Caco-2 (cell line): Measurements from ENCODE around the gene LCN12. TPM values are rescaled to one million over a fixed set of nuclear protein-coding genes. Genes with fewer than 3 reads are reported as not detected.

Experiments
- BruUV-seq: library from RNA; stranded (reverse); fragments of 400-500 nt; replicated peaks from 2 replicates; lab custom pipeline; 2021; lab: Mats Ljungman, UMichigan
- CTCF ChIA-PET: fragments of 300-600 bp; sonication (Branson Sonifier 250); formaldehyde crosslinking; loops from one replicate; lab custom pipeline; 2022; ENCODE audit warnings: antibody characterized with exemption; lab: Charles Lee
- POLR2A ChIA-PET: fragments of 300-600 bp; sonication (Branson Sonifier 250); formaldehyde crosslinking; loops from one replicate; lab custom pipeline; 2022; ENCODE audit warnings: antibody characterized with exemption; lab: Charles Lee
- DNase-seq, 2 experiments: peaks; one replicate each; pipeline versions ENCODE4 v3.0.0 to v3.0.0-alpha.2; 2020 to 2022
- H3K27me3 ChIP-seq: replicated peaks from 2 replicates; pipeline ENCODE4 v1.6.0; 2011; ENCODE audit warnings: low read length; ENCODE audit not compliant: control insufficient read depth, insufficient read depth
- H3K36me3 ChIP-seq: 2 replicates; pipeline ENCODE4 v1.5.1; 2011; ENCODE audit warnings: low read length; ENCODE audit not compliant: control insufficient read depth, insufficient read depth
- H3K4me1 ChIP-seq: fragments of 250-450 bp; sonication (Bioruptor Pico); 2 replicates; pipeline ENCODE4 v1.5.1; 2020; ENCODE audit warnings: mild to moderate bottlenecking
- H3K4me3 ChIP-seq: 2 replicates; pipeline ENCODE4 v1.5.1; 2011; ENCODE audit warnings: low read depth, mild to moderate bottlenecking, control low read depth, low read length
- H3K9me3 ChIP-seq: fragments of 250-450 bp; sonication (Bioruptor Pico); 2 replicates; pipeline ENCODE4 v1.5.1; 2020; ENCODE audit warnings: mild to moderate bottlenecking, moderate library complexity
- H3K27ac Mint-ChIP-seq: one replicate; pipeline ENCODE4 v1.8.0; 2022; ENCODE audit warnings: mixed read lengths; ENCODE audit not compliant: unreplicated experiment
- H3K27me3 Mint-ChIP-seq: one replicate; pipeline ENCODE4 v1.8.0; 2022; ENCODE audit warnings: mixed read lengths; ENCODE audit not compliant: insufficient read depth, unreplicated experiment
- H3K36me3 Mint-ChIP-seq: one replicate; pipeline ENCODE4 v1.8.0; 2022; ENCODE audit warnings: mild to moderate bottlenecking, mixed read lengths; ENCODE audit not compliant: insufficient read depth, unreplicated experiment
- H3K4me1 Mint-ChIP-seq: one replicate; pipeline ENCODE4 v1.8.0; 2022; ENCODE audit warnings: low read depth, mixed read lengths; ENCODE audit not compliant: unreplicated experiment
- H3K4me3 Mint-ChIP-seq: one replicate; pipeline ENCODE4 v1.8.0; 2022; ENCODE audit warnings: mild to moderate bottlenecking, moderate library complexity, mixed read lengths; ENCODE audit not compliant: unreplicated experiment
- H3K9me3 Mint-ChIP-seq: one replicate; pipeline ENCODE4 v1.8.0; 2022; ENCODE audit warnings: mixed read lengths; ENCODE audit not compliant: unreplicated experiment
- CTCF ChIP-seq, 2 experiments: fragments of 200-600 bp in 1 of 2; IDR thresholded peaks; 1 replicate in 1 of 2; 2 replicates in 1 of 2; pipeline versions ENCODE4 v1.5.1 to v1.8.0; 2011 to 2022; ENCODE audit warnings: antibody characterized with exemption in 1 of 2, control low read depth in 1 of 2, inconsistent platforms in 1 of 2, low read depth in 1 of 2, low read length in 1 of 2, mild to moderate bottlenecking in 1 of 2, moderate library complexity in 1 of 2; ENCODE audit not compliant: insufficient read depth in 1 of 2, severe bottlenecking in 1 of 2, unreplicated experiment in 1 of 2
- intact Hi-C: fragments of 100-400 bp; cut with micrococcal nuclease; formaldehyde crosslinking; loops from one replicate; pipeline ENCODE4 v1.10.0; 2022; ENCODE audit not compliant: unreplicated experiment
- total RNA-seq: library from RNA; stranded (reverse); gene quantifications from 2 replicates; pipeline ENCODE4 v1.2.3, GENCODE V29; 2022

The LCN12 gene
- total RNA-seq, 1 experiment from 2014 or later = 20.0 TPM

GRCh38 chr9:136956604-136957003 is 4.5 kb downstream of the LCN12 start:
- Histone ChIP-seq H3K27me3 (no peaks in the 10 kb centered on the region), H3K9me3 (no peaks in the 10 kb centered on the region), H3K36me3 (no peaks in the 10 kb centered on the region; the same call in 1 of the 2 replicates), H3K4me1 (no peaks in the 10 kb centered on the region; the same call in 1 of the 2 replicates), H3K4me3 (no peak overlapping the region)
- POLR2A ChIA-PET = no interaction called here
- DNase-seq = no peak
- Mint-ChIP-seq H3K4me1 (no peaks in the 10 kb centered on the region), H3K36me3 (peaks cover 6% of the 10 kb centered on the region), H3K4me3 (peak overlapping the region; percentile 5), H3K9me3 (peaks cover 12% of the 10 kb centered on the region), H3K27me3 (no peaks in the 10 kb centered on the region), H3K27ac (peak overlapping the region; percentile 22)
- intact Hi-C loops = no loop called here
- TF ChIP-seq CTCF (IDR thresholded peaks at IDR 0.05; ENCODE audit: insufficient read depth in 1 of 2, low read depth in 1 of 2, low read length in 1 of 2, severe bottlenecking in 1 of 2, unreplicated experiment in 1 of 2) = no peak
- BruUV-seq = no TSS peak
- CTCF ChIA-PET = no interaction called here

DNA sequence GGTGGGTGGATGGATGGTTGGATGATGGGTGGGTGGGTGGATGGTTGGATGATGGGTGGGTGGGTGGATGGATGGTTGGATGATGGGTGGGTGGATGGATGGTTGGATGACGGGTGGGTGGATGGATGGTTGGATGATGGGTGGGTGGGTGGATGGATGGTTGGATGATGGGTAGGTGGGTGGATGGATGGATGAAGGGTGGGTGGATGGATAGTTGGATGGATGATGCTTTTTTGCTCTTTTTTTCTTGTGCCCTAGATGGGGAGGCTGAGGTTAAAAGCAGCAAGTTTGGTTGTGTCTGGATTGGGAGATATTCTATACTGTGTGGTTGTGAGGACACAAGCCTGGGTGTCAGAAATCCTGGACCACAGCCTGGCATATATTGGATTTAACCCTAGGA is 5.4 kb downstream of the LCN12 start:
- no peak for DNase-seq
- Histone ChIP-seq H3K9me3 (no peaks in the 10 kb centered on the region), H3K4me3 (no peak overlapping the region), H3K36me3 (no peaks in the 10 kb centered on the region), H3K27me3 (no peaks in the 10 kb centered on the region), H3K4me1 (no peaks in the 10 kb centered on the region; the same call in 1 of the 2 replicates)
- CTCF ChIA-PET = no interaction called here
- Mint-ChIP-seq H3K4me1 (no peaks in the 10 kb centered on the region), H3K4me3 (no peak overlapping the region), H3K27ac (no peak overlapping the region), H3K36me3 (peaks cover 6% of the 10 kb centered on the region), H3K27me3 (no peaks in the 10 kb centered on the region), H3K9me3 (peaks cover 12% of the 10 kb centered on the region)
- POLR2A ChIA-PET = no interaction called here
- intact Hi-C loops = no loop called here
- no peak for TF ChIP-seq CTCF (IDR thresholded peaks at IDR 0.05; ENCODE audit: insufficient read depth in 1 of 2, low read depth in 1 of 2, low read length in 1 of 2, severe bottlenecking in 1 of 2, unreplicated experiment in 1 of 2)
- no TSS peak for BruUV-seq

DNA sequence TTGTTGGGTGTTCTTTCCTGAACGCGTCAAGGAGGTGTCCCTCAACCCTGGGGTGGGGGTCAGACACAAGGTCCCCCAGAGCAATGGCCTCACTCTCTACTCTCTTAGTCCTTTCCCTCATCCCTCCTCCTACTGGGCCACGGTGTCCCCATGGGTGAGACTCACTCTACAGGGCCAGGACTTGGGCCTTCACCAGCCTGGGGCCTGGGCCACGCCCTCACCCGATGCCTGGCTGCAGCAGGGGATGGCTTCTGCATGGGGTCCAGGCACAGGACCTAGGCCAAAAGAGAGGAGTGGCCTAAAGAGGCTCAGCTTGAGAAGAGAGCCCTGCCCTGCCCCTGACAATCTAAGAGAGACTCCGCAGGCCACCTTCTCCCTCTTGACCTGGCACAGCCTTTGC is 5.8 kb downstream of the LCN12 start:
- H3K27ac Mint-ChIP-seq = no peak overlapping the region
- H3K4me3 ChIP-seq = no peak overlapping the region
- no peaks in the 10 kb centered on the region for H3K4me1 Mint-ChIP-seq
- ChIA-PET CTCF (no interaction called here), POLR2A (no interaction called here)
- no peaks in the 10 kb centered on the region for H3K9me3 ChIP-seq
- no peak for DNase-seq
- no peaks in the 10 kb centered on the region for H3K27me3 ChIP-seq
- H3K4me3 Mint-ChIP-seq = no peak overlapping the region
- H3K4me1 ChIP-seq = peaks cover 3% of the 10 kb centered on the region; the same call in 1 of the 2 replicates
- no TSS peak for BruUV-seq
- no peak for TF ChIP-seq CTCF (IDR thresholded peaks at IDR 0.05; ENCODE audit: insufficient read depth in 1 of 2, low read depth in 1 of 2, low read length in 1 of 2, severe bottlenecking in 1 of 2, unreplicated experiment in 1 of 2)
- H3K36me3 ChIP-seq = no peaks in the 10 kb centered on the region
- intact Hi-C loops = no loop called here
- peaks cover 6% of the 10 kb centered on the region for H3K36me3 Mint-ChIP-seq
- no peaks in the 10 kb centered on the region for H3K27me3 Mint-ChIP-seq
- peaks cover 12% of the 10 kb centered on the region for H3K9me3 Mint-ChIP-seq
